HepG2 (cell line): ENCODE data around the gene RIPOR3. TPM values are rescaled to one million over a fixed set of nuclear protein-coding genes. Genes with fewer than 3 reads are reported as not detected.

Experiments used
- ADNP ChIP-seq: sonication (generic); formaldehyde crosslinking; IDR thresholded peaks from 2 replicates; pipeline ENCODE4 v1.4.0; 2020; ENCODE audit warnings: missing genetic modification reagents
- GFI1 ChIP-seq: sonication (generic); formaldehyde crosslinking; IDR thresholded peaks from 2 replicates; pipeline ENCODE4 v1.5.0; 2020; ENCODE audit warnings: missing genetic modification reagents, mild to moderate bottlenecking, borderline replicate concordance
- HOXA7 ChIP-seq: sonication (generic); formaldehyde crosslinking; IDR thresholded peaks from 2 replicates; pipeline ENCODE4 v1.8.1; 2022; ENCODE audit warnings: mild to moderate bottlenecking, missing genetic modification reagents, moderate library complexity
- MZF1 ChIP-seq: sonication (generic); formaldehyde crosslinking; IDR thresholded peaks from 2 replicates; pipeline ENCODE4 v1.8.1; 2023; ENCODE audit warnings: mild to moderate bottlenecking, missing genetic modification reagents, borderline replicate concordance
- NR2F6 ChIP-seq, 2 experiments: IDR thresholded peaks; 2 replicates each; pipeline ENCODE4 v1.6.1; 2016; ENCODE audit warnings: antibody characterized with exemption in 1 of 2, mild to moderate bottlenecking in 1 of 2
- PATZ1 ChIP-seq: sonication (generic); formaldehyde crosslinking; IDR thresholded peaks from 2 replicates; pipeline ENCODE4 v1.4.0; 2020; ENCODE audit warnings: missing genetic modification reagents
- RARA ChIP-seq: IDR thresholded peaks from 2 replicates; pipeline ENCODE4 v1.6.1; 2016; ENCODE audit warnings: missing genetic modification reagents, missing compliant biosample characterization
- RBM39 ChIP-seq: fragments of 200-400 bp; formaldehyde crosslinking; IDR thresholded peaks from one replicate; pipeline ENCODE4 v1.6.1; 2018; ENCODE audit warnings: antibody characterized with exemption, mild to moderate bottlenecking, low read depth, low read length; ENCODE audit not compliant: poor library complexity, severe bottlenecking
- RORA ChIP-seq: sonication (generic); formaldehyde crosslinking; IDR thresholded peaks from 2 replicates; pipeline ENCODE4 v1.5.0; 2020; ENCODE audit warnings: mild to moderate bottlenecking, missing genetic modification reagents, moderate library complexity
- SMAD3 ChIP-seq: sonication (generic); formaldehyde crosslinking; IDR thresholded peaks from 2 replicates; pipeline ENCODE4 v1.4.0; 2020; ENCODE audit warnings: missing genetic modification reagents
- SP5 ChIP-seq: IDR thresholded peaks from 2 replicates; pipeline ENCODE4 v1.6.1; 2016; ENCODE audit warnings: low read depth, borderline replicate concordance
- YEATS4 ChIP-seq: sonication (generic); formaldehyde crosslinking; IDR thresholded peaks from 2 replicates; pipeline ENCODE4 v1.4.0; 2020; ENCODE audit warnings: missing genetic modification reagents, borderline replicate concordance
- ZNF430 ChIP-seq: sonication (generic); formaldehyde crosslinking; IDR thresholded peaks from 2 replicates; pipeline ENCODE4 v1.9.0; 2021; ENCODE audit warnings: mild to moderate bottlenecking, missing genetic modification reagents
- ZNF646 ChIP-seq: sonication (generic); formaldehyde crosslinking; IDR thresholded peaks from 2 replicates; pipeline ENCODE4 v1.9.0; 2021; ENCODE audit warnings: mild to moderate bottlenecking, missing genetic modification reagents
- ZXDC ChIP-seq: sonication (generic); formaldehyde crosslinking; IDR thresholded peaks from 2 replicates; pipeline ENCODE4 v1.5.0; 2020; ENCODE audit warnings: mild to moderate bottlenecking, missing genetic modification reagents
- polyA plus RNA-seq, 8 experiments: library from polyadenylated mRNA; depleted of rRNA in 3 of 8; stranded (reverse) in 7 of 8; unstranded in 1 of 8; fragments of >200 nt; fragmentation: Illumina TruSeq in 4 of 8; extraction: Trizol in 4 of 8; gene quantifications; 2 replicates each; pipeline versions ENCODE4 v1.2.1 to v1.2.3, GENCODE V29; 2011 to 2016; ENCODE audit warnings: low read depth in 4 of 8, missing spikeins in 1 of 8, mixed read lengths in 1 of 8; ENCODE audit not compliant: insufficient read depth in 1 of 8
- total RNA-seq, 5 experiments: library from RNA; depleted of rRNA; stranded (reverse); fragments of >200 nt; fragmentation: Illumina TruSeq; extraction: Trizol; gene quantifications; 2 replicates each; pipeline ENCODE4 v1.2.3, GENCODE V29; 2016; ENCODE audit warnings: low read depth in 1 of 5
- TF ChIP-seq, protein P1 (sequence below): sonication (generic); formaldehyde crosslinking; IDR thresholded peaks from 2 replicates; pipeline ENCODE4 v1.8.1; 2023; ENCODE audit warnings: mild to moderate bottlenecking, inconsistent platforms, moderate library complexity, missing genetic modification reagents, borderline replicate concordance

The RIPOR3 gene
- total and polyA plus RNA-seq, 2 of the 13 experiments (the other 11 are each of a cell fraction or from before 2014, with no cell fraction given) = 0.18 TPM; not detected in 1

GRCh38 chr20:50678169-50678898 is 13.0 kb downstream of the RIPOR3 start (continued):
- TF ChIP-seq ZXDC (CRISPR knock-in tag) (no peak), SP5 (0 out of 2 replicates have a peak, but pooled peaks have one; percentile 45), ZNF430 (no peak), ZNF646 (no peak), RARA (CRISPR knock-in tag) (peak; percentile 95), MZF1 (CRISPR knock-in tag) (no peak), YEATS4 (CRISPR knock-in tag) (peak; percentile 49; the same call in 1 of the 2 replicates), RORA (CRISPR knock-in tag) (no peak), NR2F6 (IDR thresholded peaks at IDR 0.05) (no peak; the same call in 1 of the 2 replicates), NR2F6 (CRISPR knock-in tag; IDR thresholded peaks at IDR 0.05) (peak; percentile 65), GFI1 (peak; percentile 51), ADNP (peak; percentile 15; the same call in 1 of the 2 replicates), HOXA7 (no peak), SMAD3 (CRISPR knock-in tag) (no peak), PATZ1 (CRISPR knock-in tag) (peak; percentile 92), RBM39 (no peak)
- TF ChIP-seq, protein P1, sequence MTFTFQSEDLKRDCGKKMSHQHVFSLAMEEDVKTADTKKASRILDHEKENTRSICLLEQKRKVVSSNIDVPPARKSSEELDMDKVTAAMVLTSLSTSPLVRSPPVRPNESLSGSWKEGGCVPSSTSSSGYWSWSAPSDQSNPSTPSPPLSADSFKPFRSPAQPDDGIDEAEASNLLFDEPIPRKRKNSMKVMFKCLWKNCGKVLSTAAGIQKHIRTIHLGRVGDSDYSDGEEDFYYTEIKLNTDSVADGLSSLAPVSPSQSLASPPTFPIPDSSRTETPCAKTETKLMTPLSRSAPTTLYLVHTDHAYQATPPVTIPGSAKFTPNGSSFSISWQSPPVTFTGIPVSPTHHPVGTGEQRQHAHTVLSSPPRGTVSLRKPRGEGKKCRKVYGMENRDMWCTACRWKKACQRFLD (CRISPR knock-in tag) = no peak
